Heart right ventricle (tissue), 16 donors: ENCODE results near the gene HCFC1. TPM values are rescaled to one million over a fixed set of nuclear protein-coding genes. Genes with fewer than 3 reads are reported as not detected.

Experiments
- ATAC-seq, 8 donors: fragments of 200-7000 bp; cut with Tn5 transposase; one replicate each; pipeline ENCODE4 v1.9.1; 2020; ENCODE audit warnings: mild to moderate bottlenecking in 8 of 8, moderate library complexity in 8 of 8, moderate number of reproducible peaks in 1 of 8
- DNase-seq, 2 donors: peaks; one replicate each; pipeline ENCODE4 v3.0.0-alpha.2; 2020
- H3K27ac ChIP-seq, 10 donors: fragments of 200-600 bp; sonication (generic) in 2 of 10; one replicate each; pipeline versions ENCODE4 v1.5.0 to v1.8.0; 2020 to 2022; ENCODE audit warnings: mild to moderate bottlenecking in 3 of 10
- H3K27me3 ChIP-seq, 7 donors: fragments of 200-600 bp; one replicate each; pipeline ENCODE4 v1.8.0; 2021 to 2022; ENCODE audit warnings: mild to moderate bottlenecking in 2 of 7
- H3K36me3 ChIP-seq, 9 donors: fragments of 200-600 bp; sonication (generic) in 1 of 9; one replicate each; pipeline versions ENCODE4 v1.5.0 to v1.8.0; 2020 to 2022; ENCODE audit warnings: mild to moderate bottlenecking in 2 of 9
- H3K4me1 ChIP-seq, 9 donors: fragments of 200-600 bp; sonication (generic) in 1 of 9; one replicate each; pipeline versions ENCODE4 v1.5.0 to v1.8.0; 2020 to 2022; ENCODE audit warnings: mild to moderate bottlenecking in 4 of 9
- H3K4me3 ChIP-seq, 10 donors: fragments of 200-600 bp; sonication (generic) in 2 of 10; one replicate each; pipeline versions ENCODE4 v1.5.0 to v1.8.0; 2020 to 2022; ENCODE audit warnings: mild to moderate bottlenecking in 7 of 10, moderate library complexity in 2 of 10
- H3K9me3 ChIP-seq, 11 donors: fragments of 200-600 bp in 10 of 11; sonication (generic) in 2 of 11; one replicate each; pipeline versions ENCODE4 v1.5.0 to v1.8.0; 2013 to 2022; ENCODE audit warnings: mild to moderate bottlenecking in 2 of 11, control low read depth in 1 of 11, moderate library complexity in 1 of 11
- WGBS, 2 donors: extraction: QIAGEN DNeasy Blood & Tissue Kit; methylation state at CpG; one replicate each; pipeline ENCODE4 v1.1.7; 2013; ENCODE audit warnings: inconsistent platforms in 1 of 2; 5-methylcytosine and 5-hydroxymethylcytosine counted together
- intact Hi-C, 10 donors: fragments of 100-400 bp; cut with DNase I; formaldehyde crosslinking; loops; one replicate each; pipeline versions ENCODE4 v1.11.1 to v1.14.2; 2022
- polyA plus RNA-seq, 2 donors: library from polyadenylated mRNA; stranded (reverse); fragments of 200-250 nt; gene quantifications; one replicate each; pipeline ENCODE4 v1.2.3, GENCODE V29; 2013
- total RNA-seq, 10 donors: library from RNA; stranded (reverse); fragmentation: NEBNext Ultra II Directional in 3 of 10; extraction: Animal tissue kit (Norgen Biotek cat#: 25700) in 3 of 10; gene quantifications; one replicate each; pipeline versions ENCODE4 v1.2.1 to v1.2.4, GENCODE V29; 2021 to 2023
- TF ChIP-seq, protein P1 (sequence below), 9 donors: fragments of 200-600 bp; sonication (generic) in 2 of 9; IDR thresholded peaks; one replicate each; pipeline versions ENCODE4 v1.5.0 to v1.8.0; 2021 to 2022; ENCODE audit warnings: antibody characterized with exemption in 9 of 9, mild to moderate bottlenecking in 5 of 9, moderate library complexity in 1 of 9
- donor health status: Arrhythmogenic right ventricular cardiomyopathy.
- donor health status: ischemic (EF 13 %, LVEDD 7.1; RV severe dilation, severe dysfunction).
- donor health status: healthy with polysubstance abuse.
- donor health status: DM: no; HTN: yes; CAD: no.
- donor health status: DM: no; HTN: no; CAD: no.
- donor health status: ischemic (EF 25% LVEDD 6.9; RV normal size, moderate dysfunction).
- donor health status: ischemic (EF 25% LVEDD 5.7; RV mildly dilated, moderate dysfunction).
- donor health status: healthy.
- donor health status: DM: yes; HTN: yes; CAD: no.
- donor health status: Ischemic cardiomyopathy.
- donor health status: ischemic (EF 35%, LVEDD 5.7; RV mildly dilated, moderate dysfunction).
- donor health status: nonischemic (EF 11% LVEDD 7.7; RV severe dilation, severe dysfunction).
- donor health status: DM: yes; HTN: yes; CAD: no.
- donor health status: PGD.
- donor health status: ischemic (EF 29% LVEDD 5.4; RV normal size, mild dysfunction).
- donor health status: nonischemic (EF 23%, LVEDD 6.1; RV moderate dilation, normal function).

HCFC1 gene
- total and polyA plus RNA-seq, 12 donors: 12.3 to 41.6 (median 31.2) TPM

DNA sequence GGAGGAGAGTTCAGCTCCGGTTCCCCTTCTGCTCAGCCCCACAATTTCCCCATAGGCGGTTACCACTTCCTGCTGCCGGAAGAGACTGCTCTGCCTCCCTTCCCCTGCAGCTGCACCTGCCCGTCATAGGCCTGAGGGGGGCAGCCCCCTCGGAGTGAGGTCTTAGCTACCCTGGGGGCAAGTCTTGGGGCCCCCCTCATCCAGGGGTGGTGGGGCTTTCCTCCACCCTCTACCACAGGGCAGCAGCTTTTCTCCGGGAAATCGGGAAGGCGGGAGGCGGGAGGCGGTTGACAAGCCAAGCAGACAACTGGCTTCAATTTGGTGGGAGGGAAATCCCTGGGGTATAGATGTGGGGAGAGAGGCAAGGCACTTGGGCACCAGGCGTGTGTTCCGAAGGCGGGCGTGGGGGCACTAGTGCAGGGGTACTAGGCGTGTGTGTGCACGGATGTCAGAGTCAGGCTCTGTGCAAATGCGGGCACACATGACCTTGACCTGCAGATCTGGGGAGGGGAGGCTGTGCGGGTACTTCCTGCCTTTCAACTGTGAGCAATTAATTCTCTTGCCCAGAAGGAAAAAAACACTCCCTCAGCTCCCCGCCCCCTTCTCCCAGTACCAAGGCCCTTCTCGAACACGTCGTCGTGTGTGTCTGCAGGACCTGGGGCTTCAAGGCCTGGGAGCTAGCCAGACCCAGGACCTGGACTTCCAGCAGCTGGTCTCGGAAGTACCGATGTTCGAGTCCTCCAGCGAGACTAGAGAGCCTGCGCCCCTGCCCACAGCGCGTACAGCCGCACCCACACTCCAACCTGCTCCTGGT lies 44.6 kb downstream of the HCFC1 start:
- peaks cover 0 to 25% (median 0%) of the 10 kb centered on the region in 9 donors for H3K36me3 ChIP-seq
- DNase-seq (peak; percentile 46 to 52), ATAC-seq (peak in 7 of 8 donors; percentile 4 to 30 (median 10))
- intact Hi-C loops: loop anchor here in 4 of 10 donors (10.0 kb wide), 2 partner anchors 112 to 132 kb away; partner anchors contain the start of genes IDH3G (in 3 of the 4) and SSR4 (in 3 of the 4)
- TF ChIP-seq, protein P1, sequence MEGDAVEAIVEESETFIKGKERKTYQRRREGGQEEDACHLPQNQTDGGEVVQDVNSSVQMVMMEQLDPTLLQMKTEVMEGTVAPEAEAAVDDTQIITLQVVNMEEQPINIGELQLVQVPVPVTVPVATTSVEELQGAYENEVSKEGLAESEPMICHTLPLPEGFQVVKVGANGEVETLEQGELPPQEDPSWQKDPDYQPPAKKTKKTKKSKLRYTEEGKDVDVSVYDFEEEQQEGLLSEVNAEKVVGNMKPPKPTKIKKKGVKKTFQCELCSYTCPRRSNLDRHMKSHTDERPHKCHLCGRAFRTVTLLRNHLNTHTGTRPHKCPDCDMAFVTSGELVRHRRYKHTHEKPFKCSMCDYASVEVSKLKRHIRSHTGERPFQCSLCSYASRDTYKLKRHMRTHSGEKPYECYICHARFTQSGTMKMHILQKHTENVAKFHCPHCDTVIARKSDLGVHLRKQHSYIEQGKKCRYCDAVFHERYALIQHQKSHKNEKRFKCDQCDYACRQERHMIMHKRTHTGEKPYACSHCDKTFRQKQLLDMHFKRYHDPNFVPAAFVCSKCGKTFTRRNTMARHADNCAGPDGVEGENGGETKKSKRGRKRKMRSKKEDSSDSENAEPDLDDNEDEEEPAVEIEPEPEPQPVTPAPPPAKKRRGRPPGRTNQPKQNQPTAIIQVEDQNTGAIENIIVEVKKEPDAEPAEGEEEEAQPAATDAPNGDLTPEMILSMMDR (IDR thresholded peaks at IDR 0.05): no peak
- peak overlapping the region; percentile 94 to 99 (median 97) for H3K27ac ChIP-seq
- peak overlapping the region; percentile 44 to 71 (median 60) for H3K4me3 ChIP-seq
- H3K4me1 ChIP-seq: peaks cover 0 to 73% (median 57%) of the 10 kb centered on the region in 9 donors
- no peaks in the 10 kb centered on the region for H3K9me3 ChIP-seq
- peaks cover 0 to 43% (median 0%) of the 10 kb centered on the region in 7 donors for H3K27me3 ChIP-seq
- WGBS, 2 donors: 11% methylated on average over 25 to 31 of the region's 31 CpGs

DNA sequence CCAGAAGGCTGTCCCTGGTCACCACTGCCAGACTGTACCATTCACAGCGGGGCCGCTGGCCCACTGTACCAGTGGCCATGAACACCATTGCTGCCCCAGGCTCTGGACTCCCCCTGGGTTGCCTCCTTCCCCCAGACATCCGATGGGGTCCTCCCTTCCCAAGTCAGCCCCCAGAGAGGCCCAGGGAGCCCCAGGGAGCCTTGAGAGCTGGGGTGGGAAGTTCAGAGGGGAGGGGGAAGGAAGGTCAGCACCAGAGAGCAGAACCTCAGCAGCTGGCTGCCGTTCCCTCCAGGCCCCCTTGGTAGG lies 45.1 kb downstream of the HCFC1 start:
- peaks cover 0 to 78% (median 57%) of the 10 kb centered on the region in 9 donors for H3K4me1 ChIP-seq
- 25 to 30% methylated on average over 1 to 4 of the region's 4 CpGs for WGBS, 2 donors
- ATAC-seq: no peak
- peaks cover 0 to 20% (median 0%) of the 10 kb centered on the region in 9 donors for H3K36me3 ChIP-seq
- no peaks in the 10 kb centered on the region for H3K9me3 ChIP-seq
- H3K27ac ChIP-seq: peak overlapping the region; percentile 94 to 99 (median 97)
- DNase-seq: no peak
- TF ChIP-seq, protein P1 (IDR thresholded peaks at IDR 0.05): no peak
- intact Hi-C loops: loop anchor here in 4 of 10 donors (10.0 kb wide), 2 partner anchors 112 to 132 kb away; partner anchors contain the start of genes IDH3G (in 3 of the 4) and SSR4 (in 3 of the 4)
- H3K27me3 ChIP-seq: peaks cover 0 to 49% (median 0%) of the 10 kb centered on the region in 7 donors
- H3K4me3 ChIP-seq: peak overlapping the region in 8 of 10 donors; percentile 11 to 71 (median 61)

DNA sequence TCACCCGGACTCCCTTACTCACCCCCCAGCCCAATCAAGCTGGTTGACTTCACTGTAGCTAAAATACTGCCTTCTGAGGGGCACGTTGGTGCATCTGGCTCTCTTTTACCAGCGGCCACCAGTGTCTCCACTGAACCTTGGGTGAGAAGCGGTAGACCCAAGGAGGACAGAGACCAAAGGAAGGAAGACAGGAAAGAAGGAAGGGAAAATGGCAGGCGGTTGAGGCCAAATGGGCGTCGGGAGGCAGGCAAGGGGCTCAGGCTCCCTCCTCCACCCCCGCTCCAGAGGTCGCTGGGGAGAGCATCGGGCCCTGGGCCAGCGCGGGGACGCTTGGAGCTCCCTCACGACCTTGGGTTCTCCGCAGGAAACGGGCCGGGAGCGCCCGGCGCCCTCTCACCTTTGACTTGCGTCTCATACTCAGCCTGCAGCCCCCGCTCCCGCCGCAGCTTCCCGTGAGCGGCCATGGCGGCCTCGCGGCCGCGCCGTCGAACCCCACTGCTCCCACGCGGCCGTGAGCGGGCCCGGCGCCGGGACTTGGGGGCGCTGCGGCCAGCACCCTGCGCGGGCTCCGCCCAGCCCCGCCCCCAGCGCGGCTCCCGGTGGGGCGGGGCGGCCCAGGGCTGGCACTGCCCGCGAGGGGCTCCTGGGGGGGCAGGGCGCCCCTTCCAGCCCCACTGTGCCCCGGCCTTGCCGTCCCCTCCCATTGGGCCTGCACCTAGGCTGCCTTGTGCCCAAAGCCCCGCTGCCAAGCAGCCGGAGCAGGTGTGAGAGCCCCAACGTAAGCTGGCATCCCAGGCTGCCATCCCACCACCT lies 45.7 kb downstream of the HCFC1 start, which contains the start of gene ARHGAP4:
ARHGAP4 (minus strand) TSS at position 526 of the 813 bp plus-strand sequence; CDS start at position 464, 62 bp downstream.
- Histone ChIP-seq H3K27ac (peak within 1 kb of the TSS; percentile 94 to 99 (median 97)), H3K4me1 (peaks cover 0 to 81% (median 57%) of the 10 kb centered on the region in 9 donors), H3K27me3 (peaks cover 0 to 54% (median 0%) of the 10 kb centered on the region in 7 donors), H3K9me3 (no peaks in the 10 kb centered on the region), H3K4me3 (peak within 1 kb of the TSS in 8 of 10 donors; percentile 51 to 71 (median 61)), H3K36me3 (peaks cover 0 to 19% (median 0%) of the 10 kb centered on the region in 9 donors)
- WGBS, 2 donors: 14 to 30% methylated on average over 14 to 49 of the region's 59 CpGs
- ATAC-seq: no peak
- intact Hi-C loops: loop anchor here in 4 of 10 donors (10.0 kb wide), 2 partner anchors 111 to 131 kb away; partner anchors contain the start of genes IDH3G (in 3 of the 4) and SSR4 (in 3 of the 4)
- TF ChIP-seq, protein P1 (IDR thresholded peaks at IDR 0.05): no peak
- no peak for DNase-seq
